ENCODE data around the gene STK32A.

STK32A gene

GRCh38 chr5:147413266-147413665 lies 178.4 kb downstream of the STK32A start:
- no peak for DNase-seq (ENCODE audit: low read depth in 2 of 3, low spot score in 2 of 3)

GRCh38 chr5:147415651-147416050 lies 180.8 kb downstream of the STK32A start:
- DNase-seq (ENCODE audit: low read depth in 2 of 3, low spot score in 2 of 3): no peak

GRCh38 chr5:147417135-147417813 lies 182.4 kb downstream of the STK32A start:
- no peak for DNase-seq (ENCODE audit: low read depth in 2 of 3, low spot score in 2 of 3)

- no peak for DNase-seq (ENCODE audit: low read depth in 2 of 3, low spot score in 2 of 3)
Measured at GRCh38 chr5:147418613-147419012, 183.8 kb downstream of the STK32A start.

GRCh38 chr5:147426640-147427327 lies 192.0 kb downstream of the STK32A start:
- no peak for DNase-seq (ENCODE audit: low read depth in 2 of 3, low spot score in 2 of 3)

GRCh38 chr5:147427521-147428401 lies 192.9 kb downstream of the STK32A start:
- DNase-seq (ENCODE audit: low read depth in 2 of 3, low spot score in 2 of 3): no peak

- no peak for DNase-seq (ENCODE audit: low read depth in 2 of 3, low spot score in 2 of 3)
Measured at GRCh38 chr5:147430628-147431027, 195.8 kb downstream of the STK32A start.

GRCh38 chr5:147431586-147431985 lies 196.8 kb downstream of the STK32A start:
- no peak for DNase-seq (ENCODE audit: low read depth in 2 of 3, low spot score in 2 of 3)

GRCh38 chr5:147432323-147432722 lies 197.5 kb downstream of the STK32A start:
- no peak for DNase-seq (ENCODE audit: low read depth in 2 of 3, low spot score in 2 of 3)

GRCh38 chr5:147434049-147434448 lies 199.2 kb downstream of the STK32A start:
- no peak for DNase-seq (ENCODE audit: low read depth in 2 of 3, low spot score in 2 of 3)

- DNase-seq (ENCODE audit: low read depth in 2 of 3, low spot score in 2 of 3): no peak
Measured at GRCh38 chr5:147436596-147436995, 201.8 kb downstream of the STK32A start.

GRCh38 chr5:147437161-147437596 lies 202.4 kb downstream of the STK32A start:
- no peak for DNase-seq (ENCODE audit: low read depth in 2 of 3, low spot score in 2 of 3)
